ENCODE data around the gene BCL2A1.
"Not testable (repeated sequence)": the region's sequence is repeated elsewhere in the genome, so short reads cannot be mapped to it uniquely, and the experiment has no call there.

The BCL2A1 gene

DNA sequence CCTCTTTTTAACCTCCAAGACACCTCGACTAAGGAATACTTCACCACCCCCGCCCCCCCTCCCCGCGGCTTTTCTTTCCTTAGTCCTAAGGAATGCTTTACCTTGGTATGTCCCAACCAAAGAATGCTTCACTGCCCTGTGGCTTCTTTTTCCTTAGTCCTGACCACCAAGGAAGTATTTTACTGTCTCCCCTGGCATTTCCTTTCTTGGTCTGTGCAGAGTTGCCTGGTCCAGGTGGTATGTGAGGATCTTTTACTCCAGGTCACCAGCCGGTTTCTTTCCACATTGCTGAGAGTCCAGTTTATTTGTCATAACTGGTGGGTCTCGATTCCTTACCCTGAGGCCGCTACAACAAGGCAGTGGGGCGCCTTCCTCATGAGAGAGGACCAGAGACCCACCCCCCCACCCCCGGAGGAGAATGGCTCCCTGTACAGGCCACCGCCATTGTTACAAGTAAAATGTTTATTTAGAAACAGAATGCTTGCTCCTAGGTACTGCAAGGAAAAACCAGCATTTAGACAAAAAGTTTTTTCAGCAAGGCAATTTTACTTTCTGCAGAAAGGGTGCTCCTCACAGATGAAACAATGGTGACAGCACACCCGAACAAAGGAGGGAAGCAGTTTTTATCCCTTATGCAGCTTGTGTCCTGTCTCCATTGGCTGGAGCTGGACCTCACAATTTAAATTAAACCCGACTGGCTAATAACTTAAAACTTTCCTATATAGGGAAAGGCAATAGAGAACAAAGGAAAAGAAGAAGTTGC lies 51.1 kb downstream of the BCL2A1 start:
- DNase-seq = no peak

- no peak for DNase-seq
Measured at GRCh38 chr15:79919090-79919748, 51.8 kb downstream of the BCL2A1 start.

GRCh38 chr15:79918278-79918677 lies 52.7 kb downstream of the BCL2A1 start:
- no peak for DNase-seq

DNA sequence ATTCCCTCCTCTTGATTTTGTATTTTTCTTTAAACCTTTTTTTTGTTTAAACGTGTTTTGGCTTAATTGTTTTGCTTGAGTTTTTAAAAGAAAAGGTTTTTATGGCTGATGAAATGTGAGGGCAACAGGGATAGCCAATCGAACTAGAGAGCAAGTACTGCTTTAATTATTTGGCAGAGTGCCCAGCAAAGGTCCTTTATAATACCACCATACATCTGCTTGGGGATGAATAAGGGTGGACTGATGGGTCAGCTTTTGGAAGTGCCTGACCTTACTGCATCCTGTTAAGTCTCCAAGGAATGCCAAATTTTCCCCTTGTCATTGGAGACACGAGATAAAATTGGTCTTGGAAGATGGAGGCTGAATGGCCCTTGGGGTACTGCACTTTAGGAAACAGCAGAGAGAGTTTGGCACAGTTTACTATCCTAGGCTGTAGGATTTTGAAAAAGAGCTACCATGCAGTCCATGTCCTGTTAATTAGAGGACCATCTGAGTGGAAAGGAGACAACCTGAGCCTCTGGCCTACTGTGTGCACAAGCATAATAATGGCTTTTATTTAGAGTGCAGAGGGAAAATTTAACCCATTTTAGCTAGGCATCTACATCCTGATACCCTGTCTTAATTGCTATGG lies 54.4 kb downstream of the BCL2A1 start:
- DNase-seq = no peak

GRCh38 chr15:79915776-79916501 lies 55.1 kb downstream of the BCL2A1 start:
- DNase-seq = not testable (repeated sequence)

DNA sequence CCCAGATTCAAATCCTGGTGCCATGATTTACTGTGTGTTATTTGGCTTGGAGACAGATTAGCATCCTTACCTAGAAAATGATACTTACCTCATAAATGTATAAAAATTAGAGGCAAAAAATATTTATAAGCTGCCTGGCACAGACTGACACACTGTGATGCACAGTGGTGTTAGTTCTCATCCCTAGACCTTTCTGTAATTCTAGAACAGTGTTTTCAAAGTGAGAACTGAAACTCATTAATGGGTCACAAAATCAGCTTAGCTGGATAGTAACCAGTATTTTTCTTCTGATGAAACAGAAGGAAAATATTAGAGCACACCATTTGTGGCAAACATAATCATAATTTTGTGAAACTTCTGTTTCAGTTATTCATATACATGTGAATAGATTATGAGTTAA lies 56.3 kb downstream of the BCL2A1 start:
- DNase-seq = no peak

Data from NCI-H1694 (cell line).